Neural progenitor cell (in vitro differentiated cells): ENCODE measurements around the gene BPHL.
"Not testable (repeated sequence)": the region's sequence is repeated elsewhere in the genome, so short reads cannot be mapped to it uniquely, and the experiment has no call there.

Experiments used
- EZH2 ChIP-seq: fragments of 200-600 bp; sonication (generic); IDR thresholded peaks from 2 replicates; pipeline ENCODE4 v1.6.1; 2017; ENCODE audit warnings: antibody characterized with exemption, mild to moderate bottlenecking, moderate library complexity
- TF ChIP-seq, protein P1 (sequence below): fragments of 200-600 bp; sonication (generic); IDR thresholded peaks from 2 replicates; pipeline ENCODE4 v1.5.1; 2017; ENCODE audit warnings: antibody characterized with exemption, mild to moderate bottlenecking

DNA sequence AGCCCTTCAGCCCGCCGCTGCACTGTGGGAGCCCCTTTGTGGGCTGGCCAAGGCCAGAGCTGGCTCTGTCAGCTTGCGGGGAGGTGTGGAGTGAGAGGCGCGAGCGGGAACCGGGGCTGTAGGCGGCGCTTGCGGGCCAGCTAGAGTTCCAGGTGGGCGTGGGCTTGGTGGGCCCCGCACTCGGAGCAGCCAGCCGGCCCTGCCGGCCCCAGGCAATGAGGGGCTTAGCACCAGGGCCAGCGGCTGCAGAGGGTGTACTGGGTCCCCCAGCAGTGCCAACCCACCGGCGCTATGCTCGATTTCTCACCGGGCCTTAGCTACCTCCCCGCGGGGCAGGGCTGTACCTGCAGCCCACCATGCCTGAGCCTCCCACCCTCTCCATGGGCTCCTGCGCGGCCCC lies 52.2 kb downstream of the BPHL start:
- TF ChIP-seq EZH2, result not testable (repeated sequence)
- TF ChIP-seq, protein P1, sequence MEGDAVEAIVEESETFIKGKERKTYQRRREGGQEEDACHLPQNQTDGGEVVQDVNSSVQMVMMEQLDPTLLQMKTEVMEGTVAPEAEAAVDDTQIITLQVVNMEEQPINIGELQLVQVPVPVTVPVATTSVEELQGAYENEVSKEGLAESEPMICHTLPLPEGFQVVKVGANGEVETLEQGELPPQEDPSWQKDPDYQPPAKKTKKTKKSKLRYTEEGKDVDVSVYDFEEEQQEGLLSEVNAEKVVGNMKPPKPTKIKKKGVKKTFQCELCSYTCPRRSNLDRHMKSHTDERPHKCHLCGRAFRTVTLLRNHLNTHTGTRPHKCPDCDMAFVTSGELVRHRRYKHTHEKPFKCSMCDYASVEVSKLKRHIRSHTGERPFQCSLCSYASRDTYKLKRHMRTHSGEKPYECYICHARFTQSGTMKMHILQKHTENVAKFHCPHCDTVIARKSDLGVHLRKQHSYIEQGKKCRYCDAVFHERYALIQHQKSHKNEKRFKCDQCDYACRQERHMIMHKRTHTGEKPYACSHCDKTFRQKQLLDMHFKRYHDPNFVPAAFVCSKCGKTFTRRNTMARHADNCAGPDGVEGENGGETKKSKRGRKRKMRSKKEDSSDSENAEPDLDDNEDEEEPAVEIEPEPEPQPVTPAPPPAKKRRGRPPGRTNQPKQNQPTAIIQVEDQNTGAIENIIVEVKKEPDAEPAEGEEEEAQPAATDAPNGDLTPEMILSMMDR, result not testable (repeated sequence)
